DMS 273 (cell line): ENCODE data around the gene AKAP5.

ENCODE experiments used
- DNase-seq: peaks from one replicate; lab custom pipeline; 2025; ENCODE audit not compliant: unreplicated experiment; lab: John Stamatoyannopoulos, UW

Gene AKAP5, protein sequence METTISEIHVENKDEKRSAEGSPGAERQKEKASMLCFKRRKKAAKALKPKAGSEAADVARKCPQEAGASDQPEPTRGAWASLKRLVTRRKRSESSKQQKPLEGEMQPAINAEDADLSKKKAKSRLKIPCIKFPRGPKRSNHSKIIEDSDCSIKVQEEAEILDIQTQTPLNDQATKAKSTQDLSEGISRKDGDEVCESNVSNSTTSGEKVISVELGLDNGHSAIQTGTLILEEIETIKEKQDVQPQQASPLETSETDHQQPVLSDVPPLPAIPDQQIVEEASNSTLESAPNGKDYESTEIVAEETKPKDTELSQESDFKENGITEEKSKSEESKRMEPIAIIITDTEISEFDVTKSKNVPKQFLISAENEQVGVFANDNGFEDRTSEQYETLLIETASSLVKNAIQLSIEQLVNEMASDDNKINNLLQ

DNA sequence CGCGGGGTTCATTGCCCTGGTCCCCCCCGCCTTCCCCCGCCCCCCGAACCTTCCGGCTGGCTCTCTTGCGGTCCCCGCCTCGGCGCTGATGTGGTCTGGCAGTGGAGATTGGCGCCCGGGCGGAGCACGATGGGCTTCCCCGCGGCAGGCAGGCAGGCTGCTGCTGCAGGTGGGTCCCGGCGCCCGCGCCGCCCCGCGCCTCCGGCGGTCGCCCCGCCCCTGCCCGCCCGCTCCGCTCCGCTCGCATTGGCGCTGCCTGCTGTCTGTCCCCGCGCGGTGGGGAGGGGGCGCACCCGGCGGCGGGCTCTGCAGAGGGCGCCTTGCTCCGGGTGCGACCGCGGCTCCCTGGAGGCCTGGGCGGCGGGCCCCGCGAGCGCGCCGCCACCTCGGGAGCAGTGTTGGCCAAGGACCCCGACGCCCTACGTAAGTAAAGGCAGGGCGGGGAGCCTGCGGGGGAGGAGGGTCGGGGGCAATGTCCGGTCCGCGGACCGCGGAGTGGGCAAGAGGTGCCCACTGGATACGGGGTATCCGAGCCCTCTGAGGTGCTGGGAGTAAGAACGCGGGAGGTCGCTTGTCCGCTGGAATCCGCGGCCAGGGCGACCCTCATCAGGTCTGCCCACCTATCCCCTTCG, at the start of gene AKAP5:
Gene AKAP5 (plus strand): TSS at position 309 of the 632 bp plus-strand sequence. CDS start 2,896 bp downstream, outside the sequence.
- DNase-seq: peak; percentile 85

DNA sequence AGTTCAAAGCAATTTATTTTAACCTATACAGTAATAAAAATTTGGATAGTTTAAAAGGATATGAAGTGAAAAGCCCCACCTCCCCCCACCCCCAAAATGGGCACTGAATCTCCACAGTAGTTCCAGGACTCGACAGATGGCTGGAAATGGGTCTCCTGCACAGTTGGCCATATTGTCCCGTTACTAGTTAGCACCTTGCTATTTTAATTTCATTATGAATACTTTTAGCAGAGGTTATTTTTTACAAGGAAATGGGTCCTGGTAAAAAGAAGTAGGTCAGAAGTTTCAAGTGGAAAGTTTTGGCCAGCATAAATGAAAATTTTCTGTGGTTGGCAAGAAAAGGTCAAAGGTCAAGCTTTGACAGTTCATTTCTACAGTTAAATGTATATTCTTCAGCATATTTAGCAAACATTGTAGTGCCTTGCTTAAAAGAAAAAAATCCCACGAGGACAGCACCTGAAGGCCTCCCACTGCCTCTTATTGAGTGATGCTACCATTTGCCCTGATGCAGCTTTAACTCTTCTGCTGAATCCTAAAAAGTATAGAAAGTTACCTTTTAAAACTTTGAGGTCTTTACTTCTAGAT, 48.9 kb upstream of the AKAP5 start:
- DNase-seq: no peak

DNA sequence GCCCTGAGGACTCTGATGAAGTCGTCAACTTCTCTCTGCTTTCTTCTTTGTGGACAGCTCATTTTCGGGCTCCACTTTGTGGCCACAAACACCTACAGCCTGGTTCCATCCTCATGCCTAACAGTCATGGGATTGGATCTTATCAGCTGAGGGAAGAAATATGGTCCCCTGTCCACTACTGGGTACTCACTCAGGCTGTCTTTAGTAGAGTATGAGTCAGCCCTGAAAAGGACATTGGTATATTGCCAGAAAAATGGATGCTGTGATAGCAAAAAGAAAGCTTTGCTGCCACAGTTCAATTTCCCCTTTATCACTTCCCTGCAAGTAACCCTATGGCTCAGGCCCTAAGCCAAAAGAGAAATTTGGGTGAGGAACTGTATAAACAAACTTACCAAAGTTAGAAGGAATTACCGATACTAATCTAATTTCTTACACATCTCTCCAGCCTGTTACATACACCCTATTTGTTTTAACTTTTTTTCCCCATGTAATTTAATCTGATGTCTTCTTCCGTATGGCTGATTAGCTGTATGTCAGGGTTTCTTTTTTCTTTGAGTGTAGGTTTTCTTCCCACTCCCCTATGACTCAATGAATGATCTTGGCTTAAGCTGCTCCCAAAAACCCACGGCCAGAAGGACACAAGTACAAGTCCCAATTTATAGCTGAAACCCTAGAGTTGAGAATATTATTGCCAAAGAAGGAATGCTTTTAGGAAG, 48.1 kb upstream of the AKAP5 start:
- no peak for DNase-seq

DNA sequence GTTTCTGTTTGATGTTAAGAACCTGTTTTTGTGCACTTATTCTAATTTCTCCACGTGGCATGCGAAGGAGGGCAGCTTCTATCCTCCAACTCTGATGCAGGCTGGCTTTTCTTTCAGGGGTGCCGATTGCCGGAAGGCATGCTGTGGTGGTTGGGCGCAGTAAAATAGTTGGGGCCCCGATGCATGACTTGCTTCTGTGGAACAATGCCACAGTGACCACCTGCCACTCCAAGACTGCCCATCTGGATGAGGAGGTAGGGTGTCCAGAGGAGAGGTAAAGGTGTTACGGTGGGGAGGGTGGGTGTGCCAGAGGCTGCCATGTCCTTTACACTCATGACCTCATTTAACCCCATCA, 47.6 kb upstream of the AKAP5 start:
- no peak for DNase-seq

DNA sequence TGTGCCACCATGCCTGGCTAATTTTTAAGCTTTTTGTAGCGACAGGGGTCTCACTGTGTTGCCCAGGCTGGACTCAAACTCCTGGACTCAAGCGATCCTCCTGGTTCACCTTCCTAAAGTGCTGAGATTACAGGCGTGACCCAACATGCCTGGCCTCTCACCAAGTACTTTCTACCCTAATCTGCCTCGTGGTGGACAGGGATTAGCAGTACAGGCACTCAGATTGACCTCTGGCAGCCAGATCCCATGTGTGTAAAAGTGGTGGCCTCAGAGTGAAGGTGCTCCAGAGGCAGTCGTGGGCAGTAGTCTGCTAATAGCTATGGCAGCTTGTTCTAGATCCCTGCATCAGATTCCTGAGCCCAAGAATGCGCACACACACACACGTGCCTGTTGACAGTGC, 46.3 kb upstream of the AKAP5 start:
- no peak for DNase-seq

DNA sequence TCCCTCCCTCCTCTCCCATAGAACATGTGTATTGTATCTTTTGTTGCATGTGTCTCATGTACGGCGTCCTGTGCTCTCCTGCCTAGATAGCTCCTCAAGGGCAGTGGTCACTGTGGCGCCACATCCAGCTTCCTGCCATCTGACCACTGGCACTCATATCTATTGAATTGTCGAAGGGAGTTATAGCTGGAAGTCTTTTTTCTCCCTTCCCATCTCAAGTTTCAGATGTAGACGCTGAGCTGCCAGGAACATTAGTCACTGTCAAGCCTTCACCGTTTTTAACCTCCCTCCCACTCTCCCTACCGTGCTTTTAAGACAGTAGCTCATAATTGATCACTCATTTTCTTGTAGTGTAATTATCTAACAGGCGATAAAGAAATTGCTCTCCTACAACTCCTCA, 44.1 kb upstream of the AKAP5 start:
- no peak for DNase-seq

DNA sequence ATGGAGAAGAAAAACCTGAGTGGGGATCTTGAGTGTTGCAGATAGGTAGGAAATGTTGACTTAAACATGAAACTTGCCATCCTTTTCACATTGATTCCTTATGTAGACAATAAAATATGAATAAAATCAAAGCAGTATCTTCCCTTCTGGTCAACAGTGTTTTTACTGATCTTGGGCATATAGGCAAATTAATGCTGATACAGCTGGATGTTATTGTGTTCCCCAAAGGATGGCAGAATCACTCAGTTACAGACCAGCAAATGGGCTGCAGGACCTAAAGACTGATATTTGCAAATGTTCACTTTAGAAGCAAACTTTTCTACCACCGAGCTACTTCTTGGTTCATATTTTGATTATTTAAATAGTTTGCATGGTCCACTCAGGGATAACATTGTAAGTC, 43.3 kb upstream of the AKAP5 start:
- no peak for DNase-seq

DNA sequence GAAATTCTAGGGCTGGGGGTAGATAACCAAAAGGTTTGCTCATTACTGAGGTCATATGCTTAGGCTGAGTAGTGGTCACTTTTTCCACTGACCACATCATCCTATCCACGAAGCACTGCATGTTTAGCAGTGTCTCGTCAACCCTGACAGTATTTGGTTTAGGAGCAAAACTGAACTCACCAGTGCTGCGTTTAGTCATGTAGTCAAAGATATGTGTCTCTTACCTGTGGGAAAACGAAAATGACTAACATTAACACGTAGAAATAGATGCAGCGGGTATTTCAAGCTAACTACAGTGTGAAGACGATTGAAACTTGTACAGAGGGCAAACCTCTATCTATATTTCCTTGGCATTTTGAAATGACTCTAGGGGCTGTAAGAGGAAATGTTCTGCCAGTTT, 42.5 kb upstream of the AKAP5 start:
- no peak for DNase-seq

DNA sequence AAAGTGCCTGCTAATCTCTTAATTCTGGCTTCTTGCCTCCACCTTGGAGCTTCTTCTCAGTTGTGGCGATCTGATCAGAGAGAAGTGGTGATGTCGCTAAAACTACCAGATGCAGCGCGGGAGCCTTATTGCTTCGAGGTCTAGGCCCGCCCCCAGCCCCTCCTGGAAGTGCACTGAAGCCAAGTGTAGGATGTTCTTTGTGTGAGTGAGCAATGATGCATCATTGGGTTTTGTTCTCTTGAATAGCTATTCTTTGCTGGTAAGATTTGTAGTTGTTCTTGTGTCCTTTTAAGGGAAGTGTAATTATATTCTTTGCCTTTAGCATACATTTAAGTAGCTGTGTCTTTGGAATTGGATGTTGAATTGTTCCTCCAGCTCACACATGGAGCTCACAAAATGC, 41.3 kb upstream of the AKAP5 start:
- no peak for DNase-seq

DNA sequence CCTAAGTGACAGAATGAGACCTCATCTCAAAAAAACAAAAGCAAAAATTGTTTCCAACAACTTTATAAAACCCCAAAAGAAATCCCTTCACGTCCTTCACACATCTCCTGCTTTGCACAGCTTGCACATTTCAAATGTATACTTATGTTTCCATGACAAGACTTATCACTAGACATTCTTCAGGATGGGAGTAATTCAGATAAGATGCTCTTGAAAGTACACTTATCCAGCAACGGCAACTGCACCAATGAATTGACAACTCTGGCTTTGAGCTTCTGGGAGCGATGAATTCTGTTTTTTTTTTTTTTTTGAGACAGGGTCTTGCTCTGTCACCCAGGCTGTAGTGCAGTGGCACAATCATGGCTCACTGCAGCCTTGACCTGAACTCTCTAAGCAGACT, 30.8 kb upstream of the AKAP5 start:
- DNase-seq: no peak

DNA sequence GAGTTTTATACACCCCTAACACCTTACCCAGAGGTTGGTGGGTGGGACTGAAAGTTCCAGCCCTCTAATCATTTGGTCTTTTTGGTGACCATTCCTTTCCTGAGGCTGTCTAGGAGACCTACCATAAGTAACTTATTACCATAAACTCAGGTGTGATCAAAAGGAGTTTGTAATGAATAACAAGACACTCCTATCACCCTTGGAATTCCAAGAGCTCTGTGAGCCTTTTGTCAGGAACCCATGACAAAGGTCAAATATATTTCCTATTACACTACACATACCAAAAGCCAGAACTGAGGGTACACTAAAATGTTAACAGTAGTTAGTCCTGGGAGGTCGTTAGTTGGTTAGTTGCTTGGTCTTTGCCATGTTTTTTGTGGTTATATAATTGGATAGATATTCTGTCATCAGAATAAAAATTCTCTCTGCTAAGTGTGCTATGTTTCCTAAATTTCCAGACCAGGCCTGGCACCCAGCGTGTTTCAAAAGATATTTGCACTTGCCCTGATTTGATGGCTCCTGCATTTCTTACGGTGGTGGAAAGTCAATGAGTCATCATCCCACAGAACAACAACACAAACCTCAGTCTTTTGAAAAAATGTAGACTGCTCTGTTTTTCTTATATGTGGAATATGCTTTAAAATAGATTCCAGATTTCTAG, 27.0 kb upstream of the AKAP5 start:
- DNase-seq: no peak

DNA sequence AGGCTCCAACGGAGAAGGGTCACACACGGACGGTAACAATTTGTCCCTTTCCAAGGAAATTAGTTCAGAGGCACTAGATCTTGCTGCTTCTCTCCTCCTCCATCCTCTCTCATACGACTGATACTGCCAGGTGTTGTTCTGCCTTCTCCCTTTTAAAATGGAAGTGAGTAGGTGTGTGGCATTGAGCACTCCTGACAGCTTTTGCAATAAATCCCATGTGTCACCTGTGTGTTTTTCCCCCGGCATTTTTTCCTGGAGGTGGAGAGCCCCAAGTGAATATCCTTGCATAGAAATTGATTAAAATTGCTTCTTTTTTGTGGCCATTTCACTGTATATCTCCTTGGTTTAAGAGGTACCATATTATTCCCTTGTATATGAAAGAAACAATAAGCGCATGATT, 26.2 kb upstream of the AKAP5 start:
- no peak for DNase-seq

DNA sequence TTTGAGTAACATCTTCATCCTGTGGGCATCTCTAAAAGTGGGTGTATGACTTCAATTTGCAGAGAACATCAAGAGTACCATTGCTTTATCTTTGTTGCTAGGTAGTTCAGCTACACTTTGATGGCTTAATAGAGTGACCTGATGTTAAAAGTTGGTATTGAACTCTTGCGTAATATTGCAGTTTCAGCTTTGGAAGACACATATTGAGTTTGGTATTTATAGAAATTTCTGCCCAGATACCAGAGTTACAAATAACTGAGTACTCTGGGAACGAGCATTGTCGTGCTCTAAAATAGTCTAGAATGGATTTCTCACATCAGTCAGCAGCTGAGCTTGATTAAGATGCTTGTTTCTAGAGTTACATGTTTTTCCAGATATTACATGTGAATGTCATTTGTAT, 24.8 kb upstream of the AKAP5 start:
- no peak for DNase-seq

DNA sequence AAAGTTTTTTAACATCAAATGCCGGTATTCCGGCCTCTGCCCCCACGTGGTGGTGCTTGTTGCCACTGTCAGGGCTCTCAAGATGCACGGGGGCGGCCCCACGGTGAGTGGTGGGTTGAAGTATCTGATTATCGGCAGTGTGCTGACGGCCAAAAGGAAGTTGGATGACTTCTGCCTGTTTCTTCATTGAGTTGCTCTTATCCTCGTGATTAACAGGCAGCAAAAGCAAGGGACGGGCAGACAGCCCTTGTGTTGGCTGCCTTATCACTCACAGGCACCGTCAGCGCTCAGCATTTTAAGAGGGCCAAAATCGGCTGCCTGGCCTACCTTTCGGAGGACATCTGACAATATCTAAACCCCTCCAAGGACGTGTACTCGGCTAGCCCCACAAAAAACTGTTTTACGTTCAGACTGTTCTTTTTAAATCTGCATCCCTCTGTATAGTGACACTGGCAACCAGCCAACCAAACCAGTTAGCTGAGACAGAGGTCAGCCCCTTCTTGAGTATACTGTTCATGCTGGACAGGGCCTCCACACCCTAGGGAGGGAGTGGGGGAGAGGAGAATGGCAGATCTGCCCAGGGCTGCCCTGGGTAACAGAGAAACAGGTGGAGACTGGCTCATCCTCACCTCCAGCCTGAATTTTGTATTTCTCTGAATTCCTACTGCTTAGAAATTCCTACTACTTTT, 22.9 kb upstream of the AKAP5 start:
- no peak for DNase-seq

DNA sequence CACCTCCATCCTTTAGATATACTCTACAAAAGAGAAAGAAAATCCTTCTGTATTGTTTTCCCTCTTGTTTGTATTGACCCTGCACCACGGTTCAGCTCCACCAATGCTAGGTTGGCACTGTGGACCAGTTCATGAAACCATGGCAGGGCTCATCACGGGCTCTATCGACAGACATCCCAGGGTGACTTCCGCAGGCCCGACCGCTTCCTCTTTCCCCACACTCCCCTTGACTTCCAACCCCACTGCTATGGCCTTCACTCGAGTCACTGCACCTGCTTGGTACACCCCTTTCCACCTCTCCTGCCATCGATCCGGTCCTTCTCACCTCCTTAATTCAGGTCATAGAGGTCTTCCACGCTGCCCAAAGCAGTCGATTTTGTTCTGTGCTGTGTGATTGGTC, 21.2 kb upstream of the AKAP5 start:
- DNase-seq: no peak

DNA sequence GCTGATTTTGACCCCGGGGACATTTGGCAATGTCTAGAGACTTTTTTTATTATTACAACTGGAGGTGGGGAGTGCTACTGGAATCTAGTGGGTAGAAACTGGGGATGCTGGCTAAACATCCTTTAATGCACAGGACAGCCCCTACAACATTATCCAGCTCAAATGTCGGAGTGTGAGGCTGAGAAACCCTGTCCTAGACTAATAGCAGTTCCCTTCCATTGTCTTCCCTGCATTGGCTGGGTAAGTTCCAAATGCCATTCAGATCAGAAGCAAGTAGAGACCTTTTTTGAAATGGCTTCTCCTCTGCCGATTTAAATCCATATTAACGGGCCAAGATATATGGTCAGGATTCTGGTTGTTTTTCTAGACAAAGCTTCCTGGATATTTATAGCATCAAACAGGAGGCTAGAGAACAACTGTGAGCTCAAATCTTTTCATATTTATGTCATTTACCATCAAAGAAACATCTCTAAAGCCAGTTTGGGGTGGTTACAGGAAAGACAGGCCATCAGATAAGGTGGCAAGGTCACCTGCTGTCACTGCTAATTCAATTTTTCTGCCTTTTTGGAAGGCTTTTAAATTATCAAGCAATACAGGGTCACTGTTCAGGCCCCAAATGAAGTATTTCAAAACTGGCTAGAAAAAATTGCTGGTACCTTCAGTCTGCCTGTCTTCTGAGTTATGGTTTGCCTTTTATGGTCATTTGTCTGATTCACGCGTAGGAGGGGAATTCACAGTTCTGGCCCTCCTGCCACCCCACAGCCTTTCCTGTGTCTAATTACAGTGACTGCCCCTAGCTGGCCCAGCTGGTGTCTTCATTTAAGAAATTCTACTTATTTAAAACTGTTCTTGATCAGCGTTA, 20.1 kb upstream of the AKAP5 start:
- peak; percentile 40 for DNase-seq

DNA sequence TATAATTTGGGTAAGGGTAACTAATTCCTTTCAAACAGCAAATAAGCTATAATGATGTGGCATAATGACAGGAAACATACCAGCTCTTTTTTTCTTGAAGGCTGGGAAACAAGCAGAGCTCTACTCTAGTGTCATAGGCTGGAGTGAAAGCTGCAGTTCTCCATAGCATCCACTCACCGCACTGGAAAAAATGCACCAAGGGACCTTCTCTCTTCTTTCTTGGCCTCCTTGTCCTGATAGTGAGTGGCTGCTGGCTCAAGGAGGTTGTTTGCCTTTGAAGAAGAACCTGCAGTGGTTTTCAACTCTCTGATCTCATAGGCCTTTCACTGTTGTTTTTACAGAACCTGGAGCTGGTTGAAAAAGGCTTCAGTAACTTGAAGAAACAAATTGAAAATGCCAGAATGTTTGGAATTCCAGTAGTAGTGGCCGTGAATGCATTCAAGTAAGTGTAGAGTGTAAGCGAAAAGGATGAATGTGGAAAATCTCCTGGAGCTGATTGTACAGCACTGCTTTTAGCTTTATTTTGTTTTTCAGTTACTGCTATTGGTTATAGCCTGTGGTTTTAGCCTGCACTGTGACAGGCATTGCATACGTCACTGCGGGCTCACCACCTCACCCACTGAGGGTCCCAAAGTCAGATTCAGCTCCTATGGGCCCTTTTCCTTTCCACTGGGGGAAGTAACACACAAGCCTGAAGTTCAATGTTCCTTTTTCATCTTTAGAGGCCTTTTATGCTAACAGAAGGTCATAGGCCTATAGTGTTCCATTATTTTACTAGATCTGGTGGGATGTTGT, 17.2 kb upstream of the AKAP5 start:
- no peak for DNase-seq

DNA sequence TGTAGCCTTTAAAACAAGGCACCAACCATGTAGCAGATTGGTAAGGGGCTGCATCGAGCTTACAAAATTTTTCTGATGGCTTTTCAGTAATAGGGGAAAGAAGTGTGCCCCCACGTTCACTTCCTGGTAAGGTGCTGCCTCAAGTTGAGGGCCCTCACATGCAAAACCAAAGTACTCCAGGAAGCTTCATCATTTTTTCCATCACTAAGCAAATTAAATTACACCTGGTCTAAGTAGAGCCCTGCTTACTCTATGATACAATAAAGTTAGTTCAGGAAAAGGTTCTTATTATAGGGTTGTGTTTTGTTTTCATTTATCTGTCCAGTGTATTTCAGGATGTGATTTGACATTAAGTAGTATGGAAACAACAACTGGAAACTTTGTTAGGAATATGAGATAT, 15.0 kb upstream of the AKAP5 start:
- DNase-seq: no peak

DNA sequence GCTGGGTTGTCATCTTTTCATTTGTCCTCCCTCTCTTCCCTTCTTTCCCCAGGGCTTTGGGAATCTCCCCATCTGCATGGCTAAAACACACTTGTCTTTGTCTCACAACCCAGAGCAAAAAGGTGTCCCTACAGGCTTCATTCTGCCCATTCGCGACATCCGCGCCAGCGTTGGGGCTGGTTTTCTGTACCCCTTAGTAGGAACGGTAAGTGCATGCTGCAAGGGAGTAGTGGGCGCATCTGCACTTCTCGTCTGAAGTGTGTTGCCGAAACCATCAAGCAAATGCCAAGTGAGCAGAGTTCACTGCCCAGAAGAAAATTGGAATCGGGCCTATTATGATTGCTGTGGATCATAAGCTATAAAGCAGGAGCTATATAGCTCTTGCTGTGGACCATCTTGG, 10.6 kb upstream of the AKAP5 start:
- no peak for DNase-seq
